Measurements from ENCODE around the gene DBT.
"Not testable (repeated sequence)": the region's sequence is repeated elsewhere in the genome, so short reads cannot be mapped to it uniquely, and the experiment has no call there.

DBT gene

DNA sequence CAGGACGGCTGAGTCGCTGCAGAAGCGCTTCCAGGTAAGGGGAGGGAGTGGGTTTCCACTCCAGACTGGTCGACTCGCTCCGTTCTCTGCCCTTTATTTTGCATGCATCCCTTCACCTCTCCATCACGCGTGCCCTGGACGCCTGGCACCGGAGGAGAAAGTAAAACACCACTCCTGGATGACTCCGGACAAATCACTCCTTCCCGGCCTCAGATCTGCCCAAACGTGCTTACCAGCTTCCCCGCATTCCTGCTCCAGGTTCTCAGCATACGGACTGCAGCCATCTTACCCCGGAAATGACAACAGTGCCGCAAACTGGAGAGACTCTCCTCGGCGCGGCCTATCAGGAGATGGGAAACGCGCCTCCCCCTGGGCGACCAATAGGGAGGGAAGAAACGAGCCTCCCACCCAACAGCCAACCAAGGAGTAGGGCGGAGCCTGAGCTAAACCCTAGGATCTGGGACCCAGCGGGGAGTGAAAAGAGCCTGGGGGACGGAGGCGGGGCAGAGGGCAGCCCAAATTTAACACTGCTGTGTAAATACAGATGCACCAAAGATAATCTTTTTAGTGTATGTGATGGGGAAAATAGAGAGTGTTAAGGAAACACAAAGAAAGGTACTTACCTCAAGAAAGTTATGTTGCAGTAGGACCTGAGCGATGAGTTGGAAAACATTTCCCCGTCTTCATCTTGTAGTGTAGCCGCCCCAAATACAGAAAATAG is at the start of gene DBT:
DBT (minus strand) TSS at position 298 of the 721 bp plus-strand sequence; CDS start at position 284, 14 bp downstream.
- peak; percentile 90 for DNase-seq (ENCODE audit: low spot score)

DNA sequence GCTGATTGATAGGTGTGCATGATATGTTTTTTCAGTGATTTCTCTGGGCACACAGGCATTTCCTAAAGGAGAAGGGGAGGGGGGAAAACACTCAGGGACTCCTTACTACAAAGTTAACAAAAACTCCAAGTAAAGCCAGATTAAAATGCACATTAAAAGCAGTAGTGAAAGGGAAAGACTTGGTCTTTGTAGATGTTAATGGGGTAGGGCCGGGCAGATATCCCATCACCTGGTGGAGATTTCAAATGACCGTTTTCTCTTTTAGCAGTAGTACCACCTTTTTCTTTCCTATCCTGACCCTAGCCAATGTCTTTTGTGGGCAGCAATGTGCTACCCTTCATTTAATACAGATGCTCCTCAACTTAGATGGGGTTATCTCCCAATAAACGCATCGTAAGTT is 48.9 kb upstream of the DBT start:
- no peak for DNase-seq (ENCODE audit: low spot score)

DNA sequence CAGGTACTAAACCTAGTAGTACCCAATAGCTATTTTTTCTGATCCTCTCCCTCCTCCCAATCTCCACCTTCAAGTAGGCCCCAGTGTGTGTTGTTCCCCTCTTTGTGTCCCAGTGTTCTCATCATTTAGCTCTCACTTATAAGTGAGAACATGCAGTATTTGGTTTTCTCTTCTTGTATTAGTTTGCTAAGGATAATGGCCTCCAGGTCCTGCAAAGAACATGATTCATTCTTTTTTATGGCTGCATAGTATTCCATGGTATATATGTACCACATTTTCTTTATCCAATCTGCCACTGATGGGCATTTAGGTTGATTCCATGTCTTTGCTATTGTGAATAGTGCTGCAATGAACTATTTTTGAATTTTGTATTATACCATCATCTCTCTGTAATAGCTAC is 47.4 kb upstream of the DBT start:
- DNase-seq (ENCODE audit: low spot score), result not testable (repeated sequence)

DNA sequence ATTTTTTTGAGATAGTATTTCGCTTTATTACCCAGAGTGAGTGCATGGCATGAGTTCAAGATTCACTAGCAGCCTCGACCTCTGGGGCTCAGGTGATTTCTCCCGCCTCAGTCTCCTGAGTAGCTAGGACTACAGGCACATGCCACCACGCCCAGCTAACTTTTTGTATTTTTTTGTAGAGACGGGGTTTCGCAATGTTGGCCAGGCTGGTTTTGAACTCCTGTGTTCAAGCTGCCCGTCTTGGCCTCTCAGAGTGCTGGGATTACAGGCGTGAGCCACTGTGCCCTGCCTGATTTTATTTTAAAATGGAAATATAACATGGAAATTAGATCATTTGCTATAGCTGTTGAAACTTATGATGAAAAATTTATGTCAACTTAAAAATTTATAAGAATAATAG is 46.5 kb upstream of the DBT start:
- DNase-seq (ENCODE audit: low spot score), result no peak

DNA sequence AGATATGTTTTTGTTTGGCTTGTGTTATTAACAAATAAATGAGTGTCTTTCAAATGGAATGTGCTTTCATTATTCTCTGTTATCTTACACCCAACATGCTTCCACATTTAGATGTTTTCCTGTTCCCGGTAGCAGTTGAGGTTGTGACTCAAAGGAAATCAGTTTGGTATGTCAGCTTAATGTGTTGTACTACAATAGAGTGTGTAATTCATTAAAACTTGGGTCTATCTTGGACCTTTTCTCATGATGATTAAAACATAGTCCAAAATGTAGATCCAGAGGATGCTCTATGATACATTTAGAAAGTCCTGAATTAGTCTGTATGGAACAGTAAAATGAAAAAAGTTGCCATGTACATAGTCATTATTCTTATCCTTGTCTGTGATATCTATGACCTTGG is 43.1 kb upstream of the DBT start:
- DNase-seq (ENCODE audit: low spot score), result no peak

DNA sequence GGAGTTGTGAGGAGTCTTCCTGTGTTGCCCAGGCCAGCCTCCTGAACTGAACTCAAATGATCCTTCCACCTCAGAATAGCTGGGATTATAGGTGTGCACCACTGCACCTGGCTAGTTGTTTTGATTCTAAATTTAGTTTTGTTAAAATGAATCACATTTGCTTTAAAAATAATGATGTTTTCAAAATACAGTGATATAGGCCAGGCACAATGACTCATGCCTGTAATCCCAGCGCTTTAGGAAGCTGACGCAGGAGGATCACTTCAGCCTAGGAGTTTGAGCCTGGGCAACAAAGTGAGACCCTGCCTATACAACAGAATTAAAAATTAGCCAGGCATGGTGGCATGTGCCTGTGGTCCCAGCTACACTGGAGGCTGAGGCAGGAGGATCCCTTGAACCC is 40.7 kb upstream of the DBT start:
- DNase-seq (ENCODE audit: low spot score), result no peak

DNA sequence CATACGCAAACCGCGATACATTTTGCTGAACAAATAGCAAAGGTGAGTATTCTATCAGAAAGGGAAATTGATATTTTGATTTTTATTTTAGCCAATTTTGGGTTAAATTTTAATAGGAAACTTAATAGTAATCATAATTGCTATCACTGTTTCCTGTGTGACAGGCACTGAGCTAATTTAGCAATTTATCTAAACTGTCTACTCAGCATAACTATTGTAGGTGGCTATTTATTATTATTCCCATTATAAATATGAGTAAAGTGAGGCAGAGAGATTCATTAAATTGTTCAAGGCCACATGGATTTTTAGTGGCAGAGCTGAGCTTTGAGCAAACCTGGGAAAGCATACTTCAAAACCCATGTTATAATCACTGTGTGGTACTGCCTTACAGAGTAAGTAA is 37.5 kb upstream of the DBT start:
- no peak for DNase-seq (ENCODE audit: low spot score)

DNA sequence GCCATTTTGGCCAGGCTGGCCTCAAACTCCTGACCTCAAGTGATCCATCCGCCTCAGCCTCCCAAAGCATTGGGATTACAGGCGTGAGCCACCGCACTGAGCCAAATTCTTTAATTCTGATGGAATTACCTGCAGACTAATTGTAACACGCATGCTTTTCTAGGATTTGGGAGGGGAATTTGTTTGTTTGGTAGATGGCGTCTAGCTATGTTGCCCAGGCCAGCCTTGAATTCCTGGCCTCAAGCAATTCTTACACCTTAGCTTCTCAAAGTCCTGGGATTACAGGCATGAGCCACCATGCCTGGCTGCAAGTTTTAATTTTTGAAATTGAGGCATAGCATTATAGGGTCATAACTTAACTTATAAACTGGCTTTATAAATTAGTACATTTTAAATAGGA is 35.0 kb upstream of the DBT start:
- DNase-seq (ENCODE audit: low spot score), result no peak

DNA sequence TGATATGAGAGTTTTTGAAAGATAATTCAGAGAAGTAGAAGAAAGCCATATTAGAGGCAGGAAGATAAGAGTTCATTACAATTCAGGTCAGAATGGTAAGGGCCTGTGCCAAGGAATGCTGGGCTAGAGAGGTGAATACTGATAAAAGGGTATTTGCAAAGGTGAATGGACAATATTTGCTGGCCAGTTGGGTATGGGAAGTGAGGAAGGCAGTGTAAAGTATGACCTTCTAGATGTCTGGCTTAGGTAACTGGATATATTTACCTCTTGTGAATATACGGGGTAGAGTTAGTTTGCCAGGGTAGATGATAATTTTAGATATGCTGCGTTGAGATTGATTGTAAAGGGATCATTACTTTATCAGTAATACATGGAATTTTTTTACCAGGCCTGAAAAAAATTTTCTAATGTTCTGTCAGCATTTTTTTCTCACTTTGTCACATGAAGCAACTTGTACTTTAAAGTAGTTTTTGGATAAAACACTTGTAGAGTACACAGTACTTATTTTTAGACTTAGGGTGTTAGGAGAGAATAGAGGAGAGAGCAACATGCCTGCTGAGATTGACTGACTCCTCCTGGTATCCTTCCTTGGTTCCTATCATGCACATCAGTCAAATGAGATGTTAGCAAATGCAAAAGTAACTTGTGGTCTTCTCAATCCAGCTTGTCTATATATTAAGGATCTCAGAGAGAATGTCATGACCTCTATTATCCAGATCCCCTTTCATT is 30.5 kb upstream of the DBT start:
- DNase-seq (ENCODE audit: low spot score), result no peak

DNA sequence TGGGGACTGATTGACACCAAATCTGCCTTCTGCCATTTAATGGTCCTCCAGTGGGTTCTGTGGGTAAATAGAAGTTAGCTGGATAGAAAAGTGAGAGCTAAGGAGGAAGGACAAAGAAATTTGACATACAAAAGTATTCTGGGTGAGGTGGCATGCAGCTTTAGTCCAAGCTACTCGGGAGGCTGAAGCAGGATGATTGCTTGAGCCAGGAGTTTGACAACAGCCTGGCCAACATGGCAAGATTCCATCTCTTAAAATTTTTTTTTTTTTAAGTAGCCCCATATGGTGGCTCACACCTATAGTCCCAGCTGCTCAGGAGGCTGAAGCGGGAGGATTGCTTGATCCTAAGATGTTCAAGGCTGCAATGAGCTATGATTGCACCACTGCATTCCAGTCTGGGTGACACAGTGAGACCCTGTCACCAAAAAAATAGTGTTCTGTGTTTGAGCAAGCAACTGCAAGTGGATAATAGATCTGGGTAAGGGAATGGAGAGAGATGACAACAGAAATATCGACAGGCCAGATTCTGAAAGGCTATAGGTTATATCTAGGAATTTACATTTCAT is 29.8 kb upstream of the DBT start:
- DNase-seq (ENCODE audit: low spot score), result no peak

DNA sequence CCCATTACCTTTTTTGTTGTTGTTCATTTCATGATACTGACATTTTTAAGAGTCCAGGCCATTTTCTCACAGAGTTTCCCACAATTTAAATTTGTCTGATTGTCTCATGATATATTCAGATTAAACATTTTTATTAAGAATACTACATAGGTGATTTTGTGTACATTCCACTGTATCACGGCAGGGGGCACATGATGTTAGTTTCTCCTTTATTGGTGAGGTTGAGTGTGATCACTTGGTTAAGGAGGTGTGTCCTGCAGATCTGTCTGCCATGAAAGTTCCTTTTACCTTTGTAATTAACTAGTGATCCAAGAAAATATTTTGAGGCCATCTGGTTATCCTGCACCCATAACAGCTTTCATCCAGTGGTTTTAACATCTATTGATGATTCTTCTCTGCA is 28.2 kb upstream of the DBT start:
- DNase-seq (ENCODE audit: low spot score), result peak; percentile 28

DNA sequence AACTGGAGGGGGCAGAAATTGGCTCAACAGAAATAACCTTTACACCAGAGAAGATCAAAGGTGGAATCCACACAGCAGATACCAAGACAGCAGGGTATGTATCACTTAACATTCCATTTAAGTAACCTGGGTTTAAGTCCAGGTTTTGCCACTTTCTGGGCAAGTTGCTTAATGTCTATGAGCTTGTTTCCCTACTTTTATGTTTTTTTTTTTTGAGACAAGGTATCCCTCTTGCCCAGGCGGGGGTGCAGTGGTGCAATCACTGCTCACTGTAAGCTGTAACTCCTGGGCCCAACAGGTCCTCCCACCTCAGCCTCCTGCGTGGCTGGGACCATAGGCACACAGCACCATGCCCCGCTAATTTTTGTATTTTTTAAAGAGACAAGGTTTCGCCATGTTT is 18.6 kb upstream of the DBT start:
- DNase-seq (ENCODE audit: low spot score), result no peak

DNA sequence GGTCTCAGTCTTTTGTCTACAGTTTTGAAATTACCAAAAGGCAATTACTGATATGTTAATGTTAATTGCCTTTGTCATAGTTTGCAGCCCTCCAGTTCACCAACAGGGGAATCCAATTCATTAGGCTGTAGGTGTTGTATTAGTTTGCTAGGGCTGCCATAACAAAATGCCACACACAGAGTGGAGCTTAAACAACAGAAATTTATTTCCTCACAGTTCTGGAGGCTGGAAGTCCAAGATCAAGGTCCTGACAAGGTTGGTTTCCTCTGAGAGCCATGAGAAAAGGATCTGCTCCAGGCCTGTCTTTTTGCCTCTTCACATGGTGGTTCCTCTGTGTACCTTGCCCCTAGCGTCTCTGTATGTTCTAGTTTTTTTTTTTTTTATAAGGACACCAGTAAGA is 17.6 kb upstream of the DBT start:
- DNase-seq (ENCODE audit: low spot score), result no peak

DNA sequence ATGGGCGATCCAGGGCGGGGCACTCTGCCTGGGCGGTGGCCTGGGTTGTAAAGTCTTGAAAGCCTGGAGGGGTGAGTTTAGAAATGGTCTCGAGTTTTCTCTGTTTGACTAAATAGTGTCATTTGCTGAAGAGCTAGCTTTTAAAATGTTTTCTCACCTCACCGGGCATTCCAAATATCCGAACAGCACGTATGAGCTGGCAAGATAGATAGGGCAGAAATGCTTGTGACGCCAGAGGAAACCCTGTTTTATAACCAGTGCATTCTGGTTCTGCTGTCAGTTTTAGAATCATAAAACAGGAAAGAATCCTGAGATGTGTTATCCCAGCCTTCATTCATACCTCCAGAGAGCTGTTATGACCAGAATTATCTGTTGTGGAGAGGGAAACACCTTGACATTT is 17.1 kb upstream of the DBT start:
- no peak for DNase-seq (ENCODE audit: low spot score)

DNA sequence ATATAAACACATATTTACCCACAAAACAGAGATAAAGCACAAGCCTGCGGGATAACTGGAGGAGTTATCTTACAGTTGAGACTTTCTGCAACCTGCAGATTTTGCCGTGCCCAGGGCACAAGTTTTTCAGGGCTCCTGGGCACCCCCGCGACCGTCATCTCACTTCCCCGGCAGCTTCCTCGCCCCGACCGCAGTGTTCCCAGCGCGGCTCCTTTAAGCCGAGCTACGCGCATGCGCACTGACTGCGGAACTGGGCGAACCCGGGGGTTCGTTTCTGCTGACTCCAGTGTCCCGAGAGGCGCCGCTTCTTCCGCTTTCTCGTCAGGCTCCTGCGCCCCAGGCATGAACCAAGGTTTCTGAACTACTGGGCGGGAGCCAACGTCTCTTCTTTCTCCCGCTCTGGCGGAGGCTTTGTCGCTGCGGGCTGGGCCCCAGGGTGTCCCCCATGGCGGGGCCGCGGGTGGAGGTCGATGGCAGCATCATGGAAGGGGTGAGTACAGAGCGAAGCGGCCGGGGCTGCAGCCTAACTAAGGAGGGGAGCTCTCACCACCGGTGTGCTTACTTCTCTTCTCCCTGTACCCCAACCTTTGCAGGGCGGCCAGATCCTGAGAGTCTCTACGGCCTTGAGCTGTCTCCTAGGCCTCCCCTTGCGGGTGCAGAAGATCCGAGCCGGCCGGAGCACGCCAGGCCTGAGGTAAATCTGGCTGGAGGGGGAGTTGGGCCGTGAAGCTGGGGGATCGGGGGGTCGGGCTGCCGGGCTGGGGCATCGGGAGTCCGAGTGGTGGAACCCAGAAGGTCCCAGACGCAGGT is 16.5 kb upstream of the DBT start, which contains the start of gene RTCA:
RTCA (plus strand) TSS at position 286 of the 810 bp plus-strand sequence; CDS start at position 446, 160 bp downstream.
- peak; percentile 95 for DNase-seq (ENCODE audit: low spot score)

DNA sequence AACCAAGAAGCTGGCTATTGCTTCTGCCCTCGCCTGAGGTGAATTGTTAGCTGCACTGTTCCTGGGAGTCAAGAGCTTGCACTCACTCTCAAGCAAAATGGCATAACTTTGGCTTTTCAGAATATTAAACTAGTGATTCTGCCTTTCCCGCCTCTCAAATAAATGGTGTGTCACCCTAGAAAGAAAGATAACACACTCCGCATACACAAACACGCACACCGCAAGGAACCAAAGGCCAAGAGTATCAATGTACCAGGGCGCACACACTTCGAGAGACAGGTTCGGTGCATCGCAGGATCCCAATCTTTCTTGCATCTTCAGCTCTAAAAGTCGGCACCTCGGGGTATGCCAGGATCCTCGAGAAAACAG is 15.9 kb upstream of the DBT start:
- no peak for DNase-seq (ENCODE audit: low spot score)

DNA sequence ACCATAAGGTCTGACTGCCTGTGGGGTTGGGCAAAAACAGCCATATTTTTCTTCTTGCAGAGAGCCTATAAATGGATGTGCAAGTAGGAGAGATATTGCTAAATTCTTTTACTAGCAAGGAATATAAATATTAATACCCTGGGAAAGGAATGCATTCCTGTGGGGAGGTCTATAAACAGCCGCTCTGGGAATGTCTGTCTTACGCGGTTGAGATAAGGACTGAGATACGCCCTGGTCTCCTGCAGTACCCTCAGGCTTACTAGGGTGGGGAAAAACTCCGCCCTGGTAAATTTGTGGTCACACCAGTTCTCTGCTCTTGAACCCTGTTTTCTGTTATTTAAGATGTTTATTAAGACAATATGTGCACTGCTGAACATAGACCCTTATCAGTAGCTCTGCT is 14.4 kb upstream of the DBT start:
- not testable (repeated sequence) for DNase-seq (ENCODE audit: low spot score)

DNA sequence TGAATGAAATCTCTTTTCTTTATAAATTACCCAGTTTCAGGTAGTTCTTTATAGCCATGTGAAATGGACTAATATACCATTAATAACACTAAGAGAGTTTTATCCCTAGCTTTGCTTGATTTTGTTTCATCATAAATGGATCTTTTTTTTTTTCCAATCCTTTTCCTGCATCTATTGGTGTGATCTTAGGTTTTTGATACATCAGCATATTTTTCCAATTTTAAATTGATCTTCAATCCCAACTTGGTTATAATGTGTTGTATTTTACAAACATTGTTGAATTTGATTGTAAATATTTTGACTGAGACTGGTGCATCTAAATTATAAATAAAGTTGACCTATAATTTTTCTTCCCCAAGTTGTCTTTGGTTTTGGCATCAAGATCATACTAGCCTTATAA is 12.1 kb upstream of the DBT start:
- DNase-seq (ENCODE audit: low spot score), result no peak

DNA sequence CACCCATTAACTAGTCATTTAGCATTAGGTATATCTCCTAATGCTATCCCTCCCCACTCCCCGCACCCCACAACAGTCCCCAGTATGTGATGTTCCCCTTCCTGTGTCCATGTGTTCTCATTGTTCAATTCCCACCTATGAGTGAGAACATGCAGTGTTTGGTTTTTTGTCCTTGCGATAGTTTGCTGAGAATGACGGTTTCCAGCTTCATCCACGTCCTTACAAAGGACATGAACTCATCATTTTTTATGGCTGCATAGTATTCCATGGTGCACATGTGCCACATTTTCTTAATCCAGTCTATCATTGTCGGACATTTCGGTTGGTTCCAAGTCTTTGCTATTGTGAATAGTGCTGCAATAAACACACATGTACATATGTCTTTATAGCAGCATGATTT is 8.8 kb upstream of the DBT start:
- DNase-seq (ENCODE audit: low spot score), result not testable (repeated sequence)

DNA sequence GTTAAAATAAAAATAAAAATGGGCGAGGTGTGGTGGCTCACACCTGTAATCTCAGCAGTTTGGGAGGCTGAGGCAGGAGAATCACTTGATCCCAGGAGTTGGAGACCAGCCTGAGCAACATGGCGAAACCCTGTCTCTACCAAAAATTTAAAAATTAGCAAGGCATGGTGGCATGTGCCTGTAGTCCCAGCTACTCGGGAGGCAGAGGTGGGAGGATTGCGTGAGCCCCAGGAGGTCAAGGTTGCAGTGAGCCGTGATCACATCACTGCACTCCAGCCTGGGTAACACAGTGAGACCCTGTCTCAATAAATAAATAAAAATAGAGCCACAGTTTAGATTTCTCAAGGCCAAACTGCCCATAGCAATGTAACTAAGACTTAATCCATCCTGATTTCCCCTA is 6.6 kb upstream of the DBT start:
- DNase-seq (ENCODE audit: low spot score), result not testable (repeated sequence)

DNA sequence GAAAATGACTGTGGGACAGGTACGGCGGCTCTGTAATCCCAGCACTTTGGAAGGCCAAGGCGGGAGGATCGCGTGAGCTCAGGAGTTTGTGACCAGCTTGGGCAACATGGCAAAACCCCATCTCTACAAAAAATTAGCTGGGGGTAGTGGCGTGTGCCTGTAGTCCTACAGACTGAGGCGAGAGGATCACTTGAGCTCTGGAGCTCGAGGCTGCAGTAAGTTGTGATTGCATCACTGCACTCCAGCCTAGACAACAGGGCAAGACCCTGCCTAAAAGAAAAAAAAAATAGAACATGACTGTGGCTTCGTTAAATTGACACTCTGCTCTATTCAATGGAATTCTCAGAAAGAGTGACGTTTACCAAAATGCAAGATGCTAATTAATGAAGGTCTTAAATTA is 3.9 kb upstream of the DBT start:
- no peak for DNase-seq (ENCODE audit: low spot score)

DNA sequence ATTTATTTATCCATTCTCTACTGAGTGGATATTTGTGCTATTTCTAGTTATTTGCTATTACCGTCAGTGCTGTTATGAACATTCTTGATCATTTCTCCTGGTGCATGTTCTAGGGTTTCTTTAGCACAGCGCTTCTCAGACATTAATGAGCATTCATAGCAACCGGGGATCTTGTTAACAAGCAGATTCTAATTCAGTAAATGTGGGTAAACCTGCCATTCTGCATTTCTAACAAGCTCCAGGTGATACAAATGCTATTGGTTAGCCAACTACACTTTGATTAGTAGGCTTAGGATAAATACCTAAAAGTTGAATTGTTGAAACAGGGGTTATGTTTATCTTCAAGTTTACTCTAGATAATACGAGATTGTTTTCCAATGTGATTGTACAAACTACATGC is 3.3 kb upstream of the DBT start:
- no peak for DNase-seq (ENCODE audit: low spot score)

DNA sequence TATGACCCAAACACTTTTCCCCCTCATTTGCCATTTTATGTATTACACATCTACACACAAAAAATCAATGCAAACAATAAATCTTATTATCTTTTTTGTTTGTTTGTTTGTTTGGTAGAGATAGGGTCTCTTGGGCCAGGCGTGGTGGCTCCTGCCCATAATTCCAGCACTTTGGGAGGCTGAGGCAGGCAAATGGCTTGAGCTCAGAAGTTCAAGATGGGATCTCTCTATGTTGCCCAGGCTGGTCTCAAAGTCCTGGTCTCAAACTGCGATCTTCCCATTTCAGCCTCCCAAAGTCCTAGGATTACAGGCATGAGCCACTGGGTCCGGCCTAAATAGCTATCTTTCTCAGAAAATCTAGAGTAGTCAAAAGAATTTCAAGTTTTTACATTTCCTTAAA is 1.2 kb upstream of the DBT start:
- DNase-seq (ENCODE audit: low spot score), result no peak

Data from CD4-positive, alpha-beta T cell treated with Interleukin-6 at 100 ng/mL for 8 hours (primary cell).